ENCODE measurements around the gene ART3. TPM values are rescaled to one million over a fixed set of nuclear protein-coding genes. Genes with fewer than 3 reads are reported as not detected.

The ART3 gene
- total RNA-seq, 1 donor from 2014 or later: not detected

GRCh38 chr4:76055421-76055820 lies 19.1 kb upstream of the ART3 start:
- H3K4me3 ChIP-seq (ENCODE audit: low read depth, low read length): no peak overlapping the region
- H3K36me3 ChIP-seq (ENCODE audit: control insufficient read depth, insufficient read depth, low read length): no peaks in the 10 kb centered on the region
- peaks cover 2% of the 10 kb centered on the region for H3K27me3 ChIP-seq (ENCODE audit: control insufficient read depth, insufficient read depth, low read length)
- no peak for TF ChIP-seq CTCF (IDR thresholded peaks at IDR 0.05; ENCODE audit: insufficient read depth, low read length, poor library complexity, severe bottlenecking)
- DNase-seq (ENCODE audit: low read depth): no peak

GRCh38 chr4:76058302-76058701 lies 16.2 kb upstream of the ART3 start:
- no peak for TF ChIP-seq CTCF (IDR thresholded peaks at IDR 0.05; ENCODE audit: insufficient read depth, low read length, poor library complexity, severe bottlenecking)
- H3K27me3 ChIP-seq (ENCODE audit: control insufficient read depth, insufficient read depth, low read length): peaks cover 2% of the 10 kb centered on the region
- no peak for DNase-seq (ENCODE audit: low read depth)
- no peaks in the 10 kb centered on the region for H3K36me3 ChIP-seq (ENCODE audit: control insufficient read depth, insufficient read depth, low read length)
- no peak overlapping the region for H3K4me3 ChIP-seq (ENCODE audit: low read depth, low read length)

- H3K4me3 ChIP-seq (ENCODE audit: low read depth, low read length): no peak overlapping the region
- no peak for DNase-seq (ENCODE audit: low read depth)
- TF ChIP-seq CTCF (IDR thresholded peaks at IDR 0.05; ENCODE audit: insufficient read depth, low read length, poor library complexity, severe bottlenecking): no peak
- no peaks in the 10 kb centered on the region for H3K36me3 ChIP-seq (ENCODE audit: control insufficient read depth, insufficient read depth, low read length)
- peaks cover 2% of the 10 kb centered on the region for H3K27me3 ChIP-seq (ENCODE audit: control insufficient read depth, insufficient read depth, low read length)
Measured at GRCh38 chr4:76058888-76059426, 15.6 kb upstream of the ART3 start.

- no peak overlapping the region for H3K4me3 ChIP-seq (ENCODE audit: low read depth, low read length)
- DNase-seq (ENCODE audit: low read depth): no peak
- no peak for TF ChIP-seq CTCF (IDR thresholded peaks at IDR 0.05; ENCODE audit: insufficient read depth, low read length, poor library complexity, severe bottlenecking)
Measured at GRCh38 chr4:76059750-76060149, 14.8 kb upstream of the ART3 start.

GRCh38 chr4:76060506-76060905 lies 14.0 kb upstream of the ART3 start:
- Histone ChIP-seq H3K27me3 (ENCODE audit: control insufficient read depth, insufficient read depth, low read length) (peaks cover 2% of the 10 kb centered on the region), H3K4me3 (ENCODE audit: low read depth, low read length) (no peak overlapping the region), H3K36me3 (ENCODE audit: control insufficient read depth, insufficient read depth, low read length) (no peaks in the 10 kb centered on the region)
- no peak for TF ChIP-seq CTCF (IDR thresholded peaks at IDR 0.05; ENCODE audit: insufficient read depth, low read length, poor library complexity, severe bottlenecking)
- no peak for DNase-seq (ENCODE audit: low read depth)

More at GRCh38 chr4:76059750-76060149, 14.8 kb upstream of the ART3 start:
- H3K27me3 ChIP-seq (ENCODE audit: control insufficient read depth, insufficient read depth, low read length): peaks cover 2% of the 10 kb centered on the region
- H3K36me3 ChIP-seq (ENCODE audit: control insufficient read depth, insufficient read depth, low read length): no peaks in the 10 kb centered on the region

GRCh38 chr4:76061421-76061820 lies 13.1 kb upstream of the ART3 start:
- no peak for TF ChIP-seq CTCF (IDR thresholded peaks at IDR 0.05; ENCODE audit: insufficient read depth, low read length, poor library complexity, severe bottlenecking)
- Histone ChIP-seq H3K4me3 (ENCODE audit: low read depth, low read length) (no peak overlapping the region), H3K27me3 (ENCODE audit: control insufficient read depth, insufficient read depth, low read length) (no peaks in the 10 kb centered on the region), H3K36me3 (ENCODE audit: control insufficient read depth, insufficient read depth, low read length) (no peaks in the 10 kb centered on the region)
- DNase-seq (ENCODE audit: low read depth): no peak

Data from kidney epithelial cell (primary cell).